Skeletal muscle cell (primary cell): ENCODE results near the gene SYNDIG1.
A peak's percentile ranks its signal among the peaks of the same experiment; 100 is the strongest.

ENCODE experiments used
- DNase-seq: peaks from one replicate; pipeline ENCODE4 v3.0.0-alpha.2; 2010; ENCODE audit warnings: low read depth
- H3K4me3 ChIP-seq: 2 replicates; pipeline ENCODE4 v1.5.1; 2011; ENCODE audit warnings: low read depth, mild to moderate bottlenecking, control low read depth, low read length, moderate library complexity

SYNDIG1 gene

GRCh38 chr20:24468401-24469115, 871 bp upstream of the SYNDIG1 start:
- no peak for DNase-seq
- H3K4me3 ChIP-seq, result peak overlapping the region; percentile 42

GRCh38 chr20:24469894-24470745, 691 bp downstream of the SYNDIG1 start:
- H3K4me3 ChIP-seq, result peak overlapping the region; percentile 42
- DNase-seq, result no peak

DNA sequence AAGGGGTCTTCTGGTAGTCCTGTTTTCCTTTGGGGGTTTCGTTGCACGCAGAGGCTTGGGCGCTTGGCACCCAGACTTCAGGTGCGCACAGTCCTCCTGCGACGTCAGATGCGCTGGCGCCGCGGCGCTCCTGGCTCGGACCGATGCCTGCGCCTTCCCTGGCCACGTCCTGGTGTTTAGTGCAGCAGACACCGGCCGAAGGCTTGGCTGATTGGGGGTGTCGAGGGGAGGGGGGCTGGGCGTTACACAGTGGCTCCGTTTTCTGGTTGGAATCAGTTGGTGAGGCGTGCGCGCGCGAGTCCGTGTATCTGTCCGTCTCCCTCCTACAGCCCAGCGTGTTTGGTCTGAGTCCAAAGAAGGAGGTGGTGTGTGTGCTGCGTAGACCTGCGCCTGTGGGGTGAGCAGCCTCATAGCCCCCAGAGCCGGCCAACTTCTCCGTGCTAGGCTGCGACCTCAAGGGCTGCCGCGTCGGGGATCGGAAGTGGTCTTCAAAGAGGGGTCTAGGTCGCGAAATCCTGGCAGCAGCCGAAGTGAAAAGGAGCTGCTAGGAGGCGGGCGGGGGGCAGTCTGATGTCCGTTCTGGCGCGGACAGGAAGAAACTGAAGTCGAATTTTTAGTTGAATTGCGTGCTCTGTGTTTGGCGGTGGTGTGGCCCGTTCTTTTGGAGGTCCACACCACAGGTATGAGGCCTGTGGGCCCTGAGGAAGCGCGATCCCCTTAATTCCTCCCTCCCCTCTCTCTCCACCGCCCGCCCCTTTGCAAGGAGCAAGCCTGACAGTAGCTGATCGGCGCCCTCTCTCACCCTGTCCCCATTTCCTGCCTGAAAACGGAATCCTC, 1.5 kb downstream of the SYNDIG1 start:
- H3K4me3 ChIP-seq, result peak overlapping the region; percentile 42
- DNase-seq, result no peak

DNA sequence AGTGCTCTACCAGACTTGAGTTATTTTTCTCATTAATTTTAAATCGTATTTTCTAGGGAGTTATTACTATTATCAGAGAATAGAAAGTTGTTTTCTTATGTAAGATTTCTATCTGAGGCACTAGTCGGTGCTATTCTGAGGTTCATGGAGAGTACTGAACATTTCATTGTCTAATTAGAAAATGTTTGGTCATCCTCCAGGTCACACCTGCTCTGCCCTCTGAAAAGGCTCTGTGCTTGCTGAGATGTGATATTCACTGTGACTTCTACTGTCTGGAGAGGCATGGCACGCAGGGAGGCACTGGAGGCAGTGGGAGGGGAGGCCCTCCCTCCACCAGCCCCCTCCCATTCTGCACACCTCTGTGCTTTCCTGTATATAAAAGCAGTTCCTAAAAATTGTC, 3.0 kb downstream of the SYNDIG1 start:
- no peak for DNase-seq
- no peak overlapping the region for H3K4me3 ChIP-seq

DNA sequence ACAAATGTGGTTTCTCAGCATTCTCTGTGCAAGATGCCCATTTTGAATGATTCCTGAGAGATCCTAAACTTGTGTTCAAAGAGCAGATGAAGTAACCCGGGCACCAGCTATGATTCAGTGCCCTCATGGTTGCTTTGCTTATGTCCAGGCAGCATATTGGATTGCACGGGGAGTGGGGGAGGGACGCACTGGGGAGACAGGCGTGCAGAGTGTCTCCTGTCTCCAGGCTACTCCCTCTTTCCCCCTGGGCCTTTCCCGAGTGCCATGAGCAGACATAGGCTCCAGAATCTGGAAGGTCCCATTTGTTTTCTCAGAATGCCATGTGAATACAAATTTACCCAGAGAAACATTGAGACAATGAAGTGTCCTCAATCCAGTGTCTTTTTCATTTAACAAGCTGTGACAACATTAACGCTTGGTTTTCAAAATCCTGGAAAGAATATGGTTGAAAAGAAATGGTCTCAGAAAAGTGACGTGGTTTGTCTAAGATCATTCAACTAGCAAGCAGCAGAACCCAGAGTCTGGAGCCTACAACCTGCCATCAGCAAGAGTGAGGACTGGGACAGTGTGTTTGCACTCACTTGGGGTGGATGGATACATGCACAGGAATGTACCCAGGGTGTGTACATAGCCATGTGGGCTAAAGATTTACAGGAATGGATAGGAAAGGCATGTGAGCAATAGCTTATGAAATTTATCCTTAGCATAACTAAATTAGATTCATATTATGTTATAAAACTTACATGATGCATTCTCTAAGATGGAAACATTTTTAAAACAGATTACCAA, 4.2 kb downstream of the SYNDIG1 start:
- no peak for DNase-seq
- H3K4me3 ChIP-seq, result no peak overlapping the region

DNA sequence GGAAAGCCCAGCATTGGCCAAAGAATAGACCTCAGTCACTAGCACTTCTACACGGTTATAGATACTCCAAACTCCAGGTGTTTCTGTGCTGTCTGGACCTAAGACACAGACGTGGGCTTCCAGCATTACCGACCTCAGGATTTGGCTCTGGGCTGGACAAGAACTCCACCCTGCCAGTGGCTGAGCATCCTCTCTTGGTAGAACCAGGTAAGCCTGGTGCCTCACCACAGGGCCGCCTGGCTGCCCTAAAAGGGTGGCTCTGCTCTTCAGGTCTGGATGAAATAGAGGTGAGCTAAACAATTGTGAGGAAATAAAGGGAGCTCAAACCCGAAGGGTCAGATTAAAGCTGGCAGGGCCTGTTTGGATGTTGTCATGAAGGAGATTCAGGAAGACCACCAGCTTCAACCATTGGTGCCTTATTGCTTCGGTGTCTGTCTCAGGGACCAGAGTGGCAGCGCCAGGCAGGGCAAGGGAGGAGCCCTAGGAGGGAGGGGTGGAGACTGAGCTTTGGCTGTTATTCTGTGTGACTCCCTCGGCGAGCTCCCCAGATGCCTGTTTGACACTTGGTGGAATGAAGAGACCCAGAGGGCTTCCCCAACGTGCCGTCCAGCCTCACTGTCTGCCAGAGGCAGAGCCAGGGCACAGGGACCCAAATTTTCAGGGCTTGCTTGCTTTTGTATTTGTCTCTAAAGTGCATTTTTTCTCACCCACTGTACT, 8.6 kb downstream of the SYNDIG1 start:
- DNase-seq, result no peak
- H3K4me3 ChIP-seq, result no peak overlapping the region

DNA sequence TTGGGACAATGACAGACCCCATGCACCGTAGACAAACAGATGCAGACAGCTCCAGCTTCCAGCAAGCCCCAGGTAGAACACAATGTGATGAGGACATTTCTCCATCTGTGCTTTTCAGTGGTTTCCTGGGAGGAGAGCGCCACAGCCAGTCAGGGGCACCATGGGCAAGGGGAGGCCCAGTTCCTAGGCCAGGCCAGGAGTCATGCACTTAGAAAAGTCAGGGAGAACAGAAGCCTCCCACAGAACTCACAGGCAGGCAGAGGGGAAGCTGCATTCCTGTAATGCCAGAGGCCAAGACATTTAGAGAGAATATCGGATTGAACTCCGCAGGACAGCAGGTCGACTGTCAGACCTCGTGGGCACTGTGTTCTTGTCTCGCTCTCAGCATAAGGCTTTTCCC, 9.2 kb downstream of the SYNDIG1 start:
- no peak overlapping the region for H3K4me3 ChIP-seq
- DNase-seq, result no peak

DNA sequence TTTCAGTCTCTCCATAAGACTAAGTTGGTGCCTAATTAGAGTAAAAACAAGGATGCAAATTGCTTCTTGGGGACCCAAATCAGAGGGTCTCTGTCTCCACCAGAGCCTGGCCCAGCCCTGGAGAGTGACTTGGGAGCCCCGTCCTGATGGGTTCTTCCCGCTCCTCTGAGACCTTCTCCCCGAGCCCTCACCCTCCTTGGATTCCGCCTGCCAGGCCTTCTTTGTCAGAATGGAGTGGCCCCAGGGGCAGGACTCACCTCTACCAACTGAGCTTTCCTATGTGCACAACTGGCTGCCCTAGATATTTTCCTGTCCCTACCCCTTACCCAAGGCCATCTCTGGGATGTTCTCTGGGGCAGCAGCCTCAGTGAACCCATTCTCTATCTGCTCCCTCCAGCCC, 9.7 kb downstream of the SYNDIG1 start:
- DNase-seq, result no peak
- no peak overlapping the region for H3K4me3 ChIP-seq

- DNase-seq, result no peak
Measured at GRCh38 chr20:24479595-24479994, 10.2 kb downstream of the SYNDIG1 start.

GRCh38 chr20:24480509-24480908, 11.1 kb downstream of the SYNDIG1 start:
- no peak for DNase-seq
- H3K4me3 ChIP-seq, result no peak overlapping the region

More at GRCh38 chr20:24479595-24479994, 10.2 kb downstream of the SYNDIG1 start:
- H3K4me3 ChIP-seq, result no peak overlapping the region

DNA sequence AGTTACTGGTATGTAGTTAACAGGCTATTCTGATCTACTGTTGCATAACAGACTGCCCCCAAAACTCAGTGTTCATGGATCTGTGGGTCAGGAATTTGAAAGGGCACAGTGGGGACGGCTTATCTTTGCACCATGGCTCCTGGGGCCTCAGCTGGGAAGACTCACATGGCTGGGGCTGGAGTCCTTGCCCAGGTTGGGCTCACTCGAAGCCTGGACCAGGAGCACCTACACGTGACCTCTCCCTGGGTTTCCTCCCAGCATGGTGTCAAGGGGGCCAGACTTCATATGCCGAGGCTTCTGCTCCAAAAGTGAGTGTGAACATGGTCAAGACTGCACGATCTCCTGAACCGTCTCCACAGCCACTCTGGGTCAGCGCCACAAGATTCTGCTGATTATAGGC, 11.7 kb downstream of the SYNDIG1 start:
- no peak for DNase-seq
- H3K4me3 ChIP-seq, result no peak overlapping the region

- no peak overlapping the region for H3K4me3 ChIP-seq
- DNase-seq, result no peak
Measured at GRCh38 chr20:24483435-24484080, 14.1 kb downstream of the SYNDIG1 start.

DNA sequence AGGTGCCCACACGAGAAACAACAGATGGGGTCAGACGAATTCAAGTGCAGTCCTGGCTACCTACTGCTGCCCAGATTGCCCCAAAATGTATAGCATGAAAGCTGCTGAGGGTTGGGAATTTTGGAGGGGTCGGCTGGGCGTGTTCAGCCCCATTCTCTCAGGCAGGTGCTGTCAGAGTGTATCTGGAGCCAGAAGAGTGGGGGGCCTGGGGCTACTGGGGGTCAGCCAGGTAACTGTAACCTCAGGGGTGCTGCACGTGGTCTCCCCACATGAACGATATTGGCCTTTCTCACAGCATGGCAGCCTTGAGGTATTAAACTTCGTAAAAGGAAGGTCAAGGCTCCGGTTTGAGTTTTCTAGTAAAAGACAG, 14.6 kb downstream of the SYNDIG1 start:
- no peak overlapping the region for H3K4me3 ChIP-seq

DNA sequence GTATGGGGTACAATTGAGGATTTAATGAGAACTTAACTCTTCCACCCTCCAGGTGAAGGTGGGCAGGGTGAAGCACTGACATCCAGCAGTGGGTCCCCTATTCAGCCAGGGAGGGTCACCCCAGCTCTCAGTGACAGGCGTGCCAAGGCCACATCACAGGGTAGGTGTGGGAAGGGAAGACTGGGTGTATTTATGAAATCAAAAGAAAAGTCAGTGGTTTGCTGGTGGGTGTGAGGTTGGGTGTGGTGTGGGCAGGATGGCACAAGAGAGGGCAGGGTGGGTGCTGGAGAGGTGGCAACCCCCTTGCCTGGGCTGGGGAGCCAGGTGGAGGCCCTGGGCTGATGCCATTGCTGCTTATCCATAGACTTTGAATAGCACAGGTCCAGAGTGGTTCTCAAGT, 16.6 kb downstream of the SYNDIG1 start:
- H3K4me3 ChIP-seq, result no peak overlapping the region
- DNase-seq, result no peak

More for the DNA sequence above, 14.6 kb downstream of the SYNDIG1 start:
- no peak for DNase-seq

DNA sequence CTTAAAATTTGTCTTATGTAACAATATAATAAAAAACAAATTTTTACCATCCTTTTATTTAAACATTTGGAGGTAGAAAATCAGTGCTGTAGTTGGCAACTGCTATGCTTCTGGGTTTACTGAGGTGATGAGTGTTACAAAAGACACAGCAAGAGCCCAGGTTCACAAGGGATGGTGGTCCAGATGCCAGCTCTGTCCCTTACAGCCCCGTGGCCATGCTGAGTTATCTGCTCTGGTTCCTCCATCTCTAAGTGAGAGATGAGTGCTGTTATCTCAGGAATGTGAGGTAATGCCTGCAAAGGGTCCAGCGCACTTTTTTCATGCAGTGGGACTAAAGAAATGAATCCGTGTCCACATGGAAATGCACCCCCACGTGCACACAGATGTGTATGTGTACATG, 17.8 kb downstream of the SYNDIG1 start:
- H3K4me3 ChIP-seq, result no peak overlapping the region
- no peak for DNase-seq

DNA sequence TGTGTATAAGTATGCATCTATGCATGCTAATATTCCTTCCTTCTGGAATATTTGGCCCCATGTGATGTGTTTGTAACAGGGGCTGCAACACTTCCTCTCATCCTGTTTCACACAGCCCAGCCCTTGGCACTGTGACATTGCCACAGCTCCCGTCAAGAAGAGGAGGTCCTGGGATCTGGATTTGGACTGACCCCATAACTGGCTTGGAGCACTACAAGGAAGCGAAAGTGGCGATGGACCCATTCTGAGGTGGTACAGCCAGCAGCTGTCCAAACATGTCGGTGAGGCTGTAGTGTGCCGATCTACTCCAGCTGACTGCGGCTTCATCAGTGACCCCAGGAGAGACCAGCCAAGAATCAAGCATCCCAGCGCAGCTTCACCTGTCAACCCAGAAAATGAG, 18.2 kb downstream of the SYNDIG1 start:
- no peak overlapping the region for H3K4me3 ChIP-seq
- no peak for DNase-seq

GRCh38 chr20:24488064-24488799, 18.8 kb downstream of the SYNDIG1 start:
- no peak for DNase-seq

GRCh38 chr20:24488800-24489175, 19.4 kb downstream of the SYNDIG1 start:
- H3K4me3 ChIP-seq, result no peak overlapping the region
- no peak for DNase-seq

More at GRCh38 chr20:24488064-24488799, 18.8 kb downstream of the SYNDIG1 start:
- no peak overlapping the region for H3K4me3 ChIP-seq
